Measurements from ENCODE around the gene GPR146. TPM values are rescaled to one million over a fixed set of nuclear protein-coding genes. Genes with fewer than 3 reads are reported as not detected.

The GPR146 gene
- total and polyA plus RNA-seq, 7 donors: 3.0 to 33.5 (median 10.8) TPM

GRCh38 chr7:1056785-1057410, 12.6 kb downstream of the GPR146 start:
- WGBS, 2 donors: 95% methylated on average over 27 of the region's 27 CpGs
- H3K27ac ChIP-seq: peak overlapping the region in 1 of 4 donors; percentile 71
- DNase-seq: no peak
- H3K27me3 ChIP-seq: no peaks in the 10 kb centered on the region
- peaks cover 0 to 18% (median 0%) of the 10 kb centered on the region in 4 donors for H3K36me3 ChIP-seq
- H3K4me1 ChIP-seq: peaks cover 0 to 60% (median 42%) of the 10 kb centered on the region in 4 donors
- TF ChIP-seq EP300 (IDR thresholded peaks at IDR 0.05): no peak
- TF ChIP-seq CTCF (IDR thresholded peaks at IDR 0.05): no peak
- no peak overlapping the region for H3K4me3 ChIP-seq
- no peaks in the 10 kb centered on the region for H3K9me3 ChIP-seq
- intact Hi-C loops (cut with DNase I): no loop called here

DNA sequence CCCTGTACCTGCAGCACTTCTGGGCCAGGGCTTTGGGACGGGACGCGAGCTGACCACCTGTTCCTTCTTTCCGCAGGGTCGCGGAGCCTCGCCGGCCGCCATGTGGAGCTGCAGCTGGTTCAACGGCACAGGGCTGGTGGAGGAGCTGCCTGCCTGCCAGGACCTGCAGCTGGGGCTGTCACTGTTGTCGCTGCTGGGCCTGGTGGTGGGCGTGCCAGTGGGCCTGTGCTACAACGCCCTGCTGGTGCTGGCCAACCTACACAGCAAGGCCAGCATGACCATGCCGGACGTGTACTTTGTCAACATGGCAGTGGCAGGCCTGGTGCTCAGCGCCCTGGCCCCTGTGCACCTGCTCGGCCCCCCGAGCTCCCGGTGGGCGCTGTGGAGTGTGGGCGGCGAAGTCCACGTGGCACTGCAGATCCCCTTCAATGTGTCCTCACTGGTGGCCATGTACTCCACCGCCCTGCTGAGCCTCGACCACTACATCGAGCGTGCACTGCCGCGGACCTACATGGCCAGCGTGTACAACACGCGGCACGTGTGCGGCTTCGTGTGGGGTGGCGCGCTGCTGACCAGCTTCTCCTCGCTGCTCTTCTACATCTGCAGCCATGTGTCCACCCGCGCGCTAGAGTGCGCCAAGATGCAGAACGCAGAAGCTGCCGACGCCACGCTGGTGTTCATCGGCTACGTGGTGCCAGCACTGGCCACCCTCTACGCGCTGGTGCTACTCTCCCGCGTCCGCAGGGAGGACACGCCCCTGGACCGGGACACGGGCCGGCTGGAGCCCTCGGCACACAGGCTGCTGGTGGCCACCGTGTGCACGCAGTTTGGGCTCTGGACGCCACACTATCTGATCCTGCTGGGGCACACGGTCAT, 13.3 kb downstream of the GPR146 start:
- WGBS, 2 donors: 97% methylated on average over 62 of the region's 62 CpGs
- Histone ChIP-seq H3K4me1 (peaks cover 0 to 53% (median 35%) of the 10 kb centered on the region in 4 donors), H3K9me3 (no peaks in the 10 kb centered on the region), H3K27ac (no peak overlapping the region), H3K4me3 (no peak overlapping the region), H3K27me3 (no peaks in the 10 kb centered on the region), H3K36me3 (peaks cover 0 to 18% (median 0%) of the 10 kb centered on the region in 4 donors)
- intact Hi-C loops (cut with DNase I): no loop called here
- no peak for DNase-seq
- no peak for TF ChIP-seq EP300 (IDR thresholded peaks at IDR 0.05)
- no peak for TF ChIP-seq POLR2AphosphoS5 (IDR thresholded peaks at IDR 0.05)
- TF ChIP-seq POLR2A (IDR thresholded peaks at IDR 0.05): no peak
- no peak for TF ChIP-seq CTCF (IDR thresholded peaks at IDR 0.05)

DNA sequence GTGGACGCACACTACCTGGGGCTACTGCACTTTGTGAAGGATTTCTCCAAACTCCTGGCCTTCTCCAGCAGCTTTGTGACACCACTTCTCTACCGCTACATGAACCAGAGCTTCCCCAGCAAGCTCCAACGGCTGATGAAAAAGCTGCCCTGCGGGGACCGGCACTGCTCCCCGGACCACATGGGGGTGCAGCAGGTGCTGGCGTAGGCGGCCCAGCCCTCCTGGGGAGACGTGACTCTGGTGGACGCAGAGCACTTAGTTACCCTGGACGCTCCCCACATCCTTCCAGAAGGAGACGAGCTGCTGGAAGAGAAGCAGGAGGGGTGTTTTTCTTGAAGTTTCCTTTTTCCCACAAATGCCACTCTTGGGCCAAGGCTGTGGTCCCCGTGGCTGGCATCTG, 14.0 kb downstream of the GPR146 start:
- WGBS, 2 donors: 87 to 89% methylated on average over 13 of the region's 13 CpGs
- no peaks in the 10 kb centered on the region for H3K9me3 ChIP-seq
- no peak for DNase-seq
- intact Hi-C loops (cut with DNase I): no loop called here
- H3K4me3 ChIP-seq: no peak overlapping the region
- peak overlapping the region in 1 of 4 donors; percentile 59 for H3K27ac ChIP-seq
- TF ChIP-seq EP300 (IDR thresholded peaks at IDR 0.05): no peak
- TF ChIP-seq CTCF (IDR thresholded peaks at IDR 0.05): no peak
- TF ChIP-seq POLR2AphosphoS5 (IDR thresholded peaks at IDR 0.05): no peak
- no peak for TF ChIP-seq POLR2A (IDR thresholded peaks at IDR 0.05)
- peaks cover 0 to 18% (median 0%) of the 10 kb centered on the region in 4 donors for H3K36me3 ChIP-seq
- H3K4me1 ChIP-seq: peaks cover 0 to 46% (median 30%) of the 10 kb centered on the region in 4 donors
- no peaks in the 10 kb centered on the region for H3K27me3 ChIP-seq

DNA sequence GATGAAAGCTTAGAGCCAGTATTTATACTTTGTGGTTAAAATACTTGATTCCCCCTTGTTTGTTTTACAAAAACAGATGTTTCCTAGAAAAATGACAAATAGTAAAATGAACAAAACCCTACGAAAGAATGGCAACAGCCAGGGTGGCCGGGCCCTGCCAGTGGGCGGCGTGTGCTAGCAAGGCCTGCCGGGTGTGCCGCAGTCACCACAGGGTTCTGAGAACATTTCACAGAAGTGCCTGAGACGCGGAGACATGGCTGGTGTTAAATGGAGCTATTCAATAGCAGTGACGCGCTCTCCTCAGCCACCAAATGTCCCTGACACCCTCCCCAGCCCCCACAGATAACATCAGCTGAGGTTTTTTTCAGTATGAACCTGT, 14.5 kb downstream of the GPR146 start:
- Histone ChIP-seq H3K27me3 (no peaks in the 10 kb centered on the region), H3K27ac (peak overlapping the region in 3 of 4 donors; percentile 59 to 62 (median 60)), H3K4me3 (no peak overlapping the region), H3K4me1 (peaks cover 0 to 41% (median 28%) of the 10 kb centered on the region in 4 donors), H3K9me3 (no peaks in the 10 kb centered on the region), H3K36me3 (peaks cover 0 to 18% (median 0%) of the 10 kb centered on the region in 4 donors)
- no peak for DNase-seq
- WGBS, 2 donors: 80 to 85% methylated on average over 10 of the region's 10 CpGs
- intact Hi-C loops (cut with DNase I): no loop called here
- no peak for TF ChIP-seq CTCF (IDR thresholded peaks at IDR 0.05)
- no peak for TF ChIP-seq POLR2AphosphoS5 (IDR thresholded peaks at IDR 0.05)
- TF ChIP-seq EP300 (IDR thresholded peaks at IDR 0.05): no peak
- no peak for TF ChIP-seq POLR2A (IDR thresholded peaks at IDR 0.05)
